Right hindlimb (tissue), 1 donor: ENCODE measurements around the gene ATPAF2.

Experiments used
- DNase-seq: peaks from one replicate; pipeline ENCODE4 v3.0.0-alpha.2; 2018

The ATPAF2 gene

DNA sequence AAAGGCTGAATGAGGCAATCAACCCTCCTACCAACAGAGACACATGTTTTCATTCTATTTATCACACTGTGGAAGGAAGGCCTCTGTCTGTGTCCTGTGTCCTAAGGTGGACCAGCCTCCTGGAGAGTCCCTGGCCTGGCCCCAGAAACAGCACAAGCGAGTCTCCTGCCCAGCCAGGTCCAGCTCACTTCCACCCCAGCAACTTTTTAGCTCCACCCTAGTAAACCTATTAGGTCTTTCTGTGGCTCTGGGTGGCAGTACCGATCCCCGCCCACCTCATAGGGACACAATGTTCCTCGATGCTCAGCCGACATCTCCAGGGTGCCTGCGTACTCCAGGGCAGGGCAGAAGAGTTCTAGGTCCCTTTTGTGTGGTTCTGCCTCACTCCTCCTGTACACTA is 55.6 kb downstream of the ATPAF2 start:
- DNase-seq: no peak

DNA sequence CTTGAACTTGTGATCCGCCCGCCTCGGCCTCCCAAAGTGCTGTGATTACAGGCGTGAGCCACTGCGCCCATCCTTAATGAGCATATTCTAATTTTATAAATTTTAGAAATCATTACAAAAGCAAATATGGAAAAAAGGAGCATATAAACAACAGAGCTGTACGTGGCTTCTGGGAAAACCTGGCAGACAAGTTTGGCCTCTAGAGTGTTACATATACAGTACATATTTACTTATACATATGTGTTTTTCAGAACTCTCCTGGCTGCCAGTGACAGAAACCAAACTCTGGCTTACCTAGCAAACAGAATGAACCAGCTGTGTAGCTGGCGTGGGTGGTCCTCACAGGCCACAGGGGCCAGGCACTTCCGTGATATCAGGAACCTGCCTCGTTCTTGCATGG is 56.2 kb downstream of the ATPAF2 start:
- DNase-seq: no peak

DNA sequence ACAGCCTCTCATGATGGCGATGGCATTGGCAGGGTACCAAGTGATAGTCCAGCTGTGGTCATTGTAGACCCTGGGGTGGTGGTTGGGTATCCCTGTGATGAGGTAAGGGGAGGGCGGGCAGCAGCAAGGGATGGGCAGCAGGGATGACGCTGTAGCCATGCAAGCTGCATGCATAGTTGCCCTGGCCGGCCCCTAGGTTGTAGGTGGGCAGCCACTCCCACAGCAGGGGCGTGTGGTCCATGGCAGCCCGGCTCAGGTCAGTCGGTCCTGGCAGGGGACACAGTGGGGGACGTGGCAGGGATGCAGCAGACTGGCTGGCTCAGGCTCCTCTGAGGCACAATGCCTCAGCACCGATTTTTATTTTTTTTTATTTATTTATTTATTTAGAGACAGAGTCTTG is 57.6 kb downstream of the ATPAF2 start:
- DNase-seq: no peak

DNA sequence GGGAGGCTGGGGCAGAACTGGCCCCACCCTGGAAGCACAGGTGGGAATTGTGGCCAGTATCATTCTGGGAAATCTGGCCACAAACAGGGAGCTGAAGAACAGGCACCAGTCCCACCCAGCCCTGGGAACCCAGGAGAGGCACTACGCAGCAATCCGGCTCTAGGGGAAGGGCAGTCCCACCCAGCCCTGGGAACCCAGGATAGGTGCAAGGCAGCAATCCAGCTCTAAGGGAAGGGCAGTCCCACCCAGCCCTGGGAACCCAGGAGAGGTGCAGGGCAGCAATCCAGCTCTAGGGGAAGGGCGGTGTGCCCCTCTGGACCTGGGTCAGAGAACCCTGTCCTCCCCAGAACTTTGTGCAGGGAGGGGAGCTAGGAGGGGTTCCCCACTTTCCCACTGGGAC is 59.2 kb downstream of the ATPAF2 start:
- DNase-seq: no peak

DNA sequence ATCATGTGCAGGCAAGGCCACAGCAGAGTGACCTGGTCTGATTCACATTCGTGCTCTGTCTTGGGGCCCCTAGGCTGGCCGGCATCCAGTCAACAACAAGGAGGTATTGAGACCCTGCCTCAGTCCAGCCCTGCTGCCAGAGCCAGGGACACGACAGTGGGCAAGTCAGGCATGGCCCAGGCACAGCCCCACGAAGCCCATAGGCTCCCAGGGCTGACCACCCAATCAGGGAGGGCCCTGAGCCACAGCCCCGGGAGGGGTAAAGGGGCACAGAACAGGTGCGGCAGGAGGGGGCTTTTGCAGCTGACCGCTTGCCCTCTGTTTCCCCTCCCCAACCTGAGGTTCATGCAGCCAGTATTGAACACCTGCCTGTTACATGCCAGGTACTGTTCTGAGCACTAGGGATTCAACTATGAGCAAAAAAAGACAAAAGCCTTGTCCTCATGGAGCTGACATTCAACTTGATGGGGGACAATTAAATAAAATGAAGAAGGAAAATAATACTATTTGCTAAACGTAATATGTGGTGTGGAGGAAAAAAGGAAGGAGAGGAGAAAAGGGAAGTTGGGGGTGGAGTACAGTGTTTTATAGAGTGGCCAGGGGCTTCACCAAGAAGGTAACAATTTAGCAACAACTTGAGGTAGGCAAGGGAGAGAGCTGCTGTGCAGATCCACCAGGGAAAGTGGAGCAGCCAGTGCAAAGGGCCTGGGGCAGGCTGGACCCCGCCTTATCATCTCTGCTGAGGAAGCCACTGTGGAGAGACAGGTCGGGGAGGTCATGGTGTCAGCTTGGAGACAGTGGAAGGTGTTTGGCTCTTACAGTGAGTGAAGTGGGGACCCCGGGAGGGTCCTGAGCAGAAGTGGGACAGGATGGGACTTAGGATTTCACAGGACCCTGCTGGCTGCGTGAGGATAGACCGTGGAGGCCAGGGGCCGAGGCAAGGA is 60.2 kb downstream of the ATPAF2 start:
- DNase-seq: no peak

DNA sequence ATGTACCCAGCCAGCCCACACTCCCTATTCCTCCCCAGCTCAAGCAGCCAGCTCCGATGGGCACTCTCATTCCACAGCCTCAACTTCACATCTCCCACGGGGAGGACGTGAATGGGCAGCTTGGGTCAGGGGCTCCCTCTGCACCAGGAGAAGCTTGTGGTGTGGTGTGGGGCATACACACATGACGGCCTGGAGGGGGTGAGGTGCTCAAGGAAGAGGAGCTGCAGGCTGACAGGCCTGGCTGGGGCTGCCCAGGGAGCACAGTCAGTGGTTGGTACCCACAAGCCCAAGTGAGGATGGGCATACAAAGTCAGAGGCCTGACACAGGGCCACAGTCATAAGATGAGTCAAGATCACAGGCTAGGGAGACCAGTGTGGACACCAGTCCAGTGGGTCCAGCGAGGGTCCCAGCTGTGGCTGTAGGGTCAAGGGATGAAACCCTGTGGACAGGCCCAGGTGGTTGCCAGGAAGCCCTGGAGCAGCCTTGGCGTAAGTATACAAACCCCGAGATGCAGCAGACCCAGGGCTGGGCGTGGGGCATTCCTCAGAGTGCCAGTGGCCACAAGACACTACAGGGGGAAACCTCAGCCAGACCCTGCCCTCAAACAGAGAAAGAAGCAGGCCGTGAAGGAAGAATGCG is 61.9 kb downstream of the ATPAF2 start:
- DNase-seq: no peak

DNA sequence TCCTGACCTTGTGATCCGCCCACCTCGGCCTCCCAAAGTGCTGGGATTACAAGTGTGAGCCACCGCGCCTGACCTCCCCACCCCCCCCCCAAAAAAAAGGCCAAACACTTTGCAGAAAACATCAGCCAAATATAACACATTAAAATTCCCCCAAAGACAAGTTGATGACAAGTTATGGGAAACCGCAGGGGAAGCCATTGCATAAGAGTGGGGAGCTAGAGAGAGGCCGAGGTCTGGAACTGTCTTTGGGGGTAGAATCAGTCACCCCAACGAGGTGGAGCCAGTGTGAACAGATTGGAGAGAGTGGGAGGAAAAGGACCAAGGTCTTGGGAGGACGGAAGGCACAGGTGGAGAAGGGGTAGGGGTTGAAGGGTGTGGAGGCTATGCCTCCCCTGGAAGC is 63.5 kb downstream of the ATPAF2 start:
- no peak for DNase-seq

DNA sequence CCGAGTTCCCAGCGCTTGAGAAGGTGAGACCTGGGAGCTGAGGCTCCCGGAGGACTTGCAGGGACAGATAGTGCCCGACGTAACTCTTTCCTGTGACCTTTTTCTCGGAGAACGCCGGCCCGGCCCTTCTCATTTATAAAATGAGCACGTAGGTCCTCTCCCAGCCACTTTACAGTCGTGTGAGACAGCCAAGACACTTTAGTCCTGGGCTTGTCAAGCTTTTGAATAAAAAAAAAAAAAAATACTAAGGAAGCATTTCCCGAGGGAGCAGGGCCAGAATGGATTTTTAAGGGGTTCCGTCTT is 66.1 kb downstream of the ATPAF2 start:
- DNase-seq: no peak

DNA sequence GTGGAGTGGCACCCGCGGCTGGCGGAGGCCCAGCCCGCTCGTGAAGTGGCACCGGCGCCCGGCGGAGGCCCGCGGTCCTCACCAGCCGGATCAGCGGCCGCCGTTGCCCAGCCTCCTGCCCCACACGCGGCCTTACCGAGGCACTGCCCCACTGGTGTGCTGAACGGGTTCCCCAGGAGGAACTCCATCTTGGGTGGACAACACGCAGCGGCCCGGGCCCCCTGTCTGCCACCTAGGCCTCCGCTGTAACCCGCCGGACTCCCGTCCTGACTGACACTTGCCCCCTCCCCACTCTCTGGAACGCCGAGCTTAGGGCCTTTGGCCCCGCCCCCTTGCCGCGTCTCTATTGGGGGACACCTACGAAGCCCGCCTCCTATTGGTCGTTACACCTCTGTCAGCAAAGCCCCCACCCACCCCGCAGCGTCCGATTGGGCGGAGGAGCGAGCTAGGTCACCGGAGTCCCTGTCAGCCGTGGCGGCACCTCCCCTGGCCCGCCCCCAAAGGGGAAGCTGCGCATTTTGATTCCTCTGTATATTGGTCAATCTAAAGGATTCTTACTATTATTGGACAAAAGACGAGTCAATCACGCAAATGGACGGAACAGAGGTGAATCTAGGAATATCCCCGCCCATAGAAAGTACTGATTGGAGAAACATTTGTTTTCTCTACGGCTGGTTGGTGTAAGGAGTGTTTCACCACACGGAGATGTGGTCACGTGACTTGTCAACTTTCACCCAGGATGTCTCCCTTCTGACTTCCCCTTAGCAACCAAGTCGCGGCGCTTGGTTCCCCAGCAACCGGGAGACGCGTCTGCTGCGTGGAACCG is 66.6 kb downstream of the ATPAF2 start, which contains the start of the genes DRC3 and TOM1L2:
DRC3 (plus strand) TSS at position 737 of the 826 bp plus-strand sequence. CDS start 4,737 bp downstream, outside the sequence.
TOM1L2 (minus strand) TSS at position 275 of the 826 bp plus-strand sequence; CDS start at position 188, 87 bp downstream.
- peak; percentile 100 for DNase-seq

DNA sequence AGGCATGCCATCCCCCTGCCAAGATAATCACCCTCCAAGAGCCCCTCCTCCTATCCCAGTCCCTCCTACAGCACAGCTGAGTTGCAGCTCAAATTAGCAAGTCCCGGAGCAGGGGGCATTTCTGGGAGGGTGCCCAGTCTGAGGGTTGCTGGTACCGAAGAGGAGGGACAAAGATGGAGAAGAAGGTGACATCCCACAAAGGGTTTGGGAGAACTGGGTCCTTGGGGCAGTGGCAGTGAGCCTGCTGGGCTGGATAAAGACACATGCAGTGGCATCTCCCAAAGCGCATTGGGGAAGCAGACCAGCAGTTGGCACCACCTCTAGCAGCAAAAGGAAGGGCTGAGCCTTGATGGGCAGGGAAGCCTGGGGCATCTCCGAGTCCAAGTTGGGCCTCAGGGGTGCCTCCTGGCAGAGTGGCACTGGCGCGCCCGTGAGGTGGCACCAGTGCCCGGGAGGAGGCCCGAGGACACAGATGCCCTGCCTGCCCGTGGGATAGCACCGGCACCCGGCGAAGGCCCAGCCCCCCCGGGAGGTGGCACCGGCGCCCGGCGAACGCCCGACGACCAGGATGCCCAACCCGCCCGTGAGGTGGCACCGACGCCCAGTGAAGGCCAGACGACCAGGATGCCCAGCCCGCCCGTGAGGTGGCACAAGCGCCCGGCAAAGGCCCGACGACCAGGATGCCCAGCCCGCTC is 67.4 kb downstream of the ATPAF2 start:
- peak; percentile 42 for DNase-seq

DNA sequence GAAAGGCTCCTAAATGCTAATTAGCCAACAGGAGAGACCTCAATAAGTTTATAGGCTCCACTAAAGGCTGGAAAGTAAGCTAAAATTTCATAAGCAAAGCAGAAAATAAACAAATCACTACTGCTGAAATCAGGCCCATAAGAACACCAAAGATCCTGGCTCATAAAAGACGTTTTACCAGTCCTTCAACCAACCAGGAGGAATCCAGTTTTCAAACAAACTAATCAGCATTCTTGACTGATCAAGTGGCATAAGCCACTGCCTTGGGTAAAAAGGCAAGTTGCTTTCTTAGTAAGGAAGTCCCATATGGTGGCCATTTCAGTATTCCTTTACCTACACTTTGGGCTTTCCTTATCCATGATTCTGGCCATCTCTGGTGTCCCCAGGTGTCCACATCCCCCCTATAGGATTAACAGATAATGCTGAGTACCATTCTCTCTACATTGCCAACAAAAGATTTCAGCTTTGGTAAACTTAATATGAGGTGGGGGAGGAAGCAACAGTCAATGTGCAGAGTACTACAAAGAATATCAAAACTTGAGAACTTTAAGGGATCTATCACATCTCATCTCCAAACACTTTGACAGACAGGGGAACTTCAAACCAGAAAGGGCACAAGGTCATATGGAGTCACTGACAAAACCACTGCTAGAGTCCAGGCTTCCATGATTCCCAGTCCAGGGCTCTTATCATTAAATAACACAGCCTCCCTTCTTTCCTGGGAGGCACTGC is 68.1 kb downstream of the ATPAF2 start:
- DNase-seq: no peak
